RWPE2 (cell line): Measurements from ENCODE around the gene TFDP3.

Experiments
- ATAC-seq: fragments of 200-7000 bp; cut with Tn5 transposase; 3 replicates; pipeline ENCODE4 v1.9.1; 2021; ENCODE audit warnings: low read depth
- DNase-seq: peaks from one replicate; pipeline ENCODE4 v3.0.0-alpha.2; 2020; ENCODE audit warnings: low spot score
- H3K27ac ChIP-seq: fragments of 450-650 bp; 2 replicates; pipeline ENCODE4 v1.5.1; 2017; ENCODE audit warnings: mild to moderate bottlenecking; ENCODE audit not compliant: poor library complexity, severe bottlenecking
- H3K27me3 ChIP-seq: fragments of 250-450 bp; sonication (Bioruptor Pico); 2 replicates; pipeline ENCODE4 v1.5.1; 2021; ENCODE audit warnings: mild to moderate bottlenecking, moderate library complexity; ENCODE audit not compliant: insufficient read depth, poor library complexity, severe bottlenecking
- H3K36me3 ChIP-seq: fragments of 250-450 bp; sonication (Bioruptor Pico); 2 replicates; pipeline ENCODE4 v1.5.1; 2020; ENCODE audit warnings: low read depth, mild to moderate bottlenecking, moderate library complexity
- H3K4me1 ChIP-seq: fragments of 250-450 bp; sonication (Bioruptor Pico); 2 replicates; pipeline ENCODE4 v1.5.1; 2021; ENCODE audit warnings: mild to moderate bottlenecking, moderate library complexity; ENCODE audit not compliant: insufficient read depth, poor library complexity, severe bottlenecking
- H3K4me3 ChIP-seq: fragments of 250-450 bp; sonication (Bioruptor Pico); 2 replicates; pipeline ENCODE4 v1.5.1; 2021; ENCODE audit warnings: mild to moderate bottlenecking, moderate library complexity; ENCODE audit not compliant: severe bottlenecking
- H3K9me3 ChIP-seq: fragments of 250-450 bp; sonication (Bioruptor Pico); 2 replicates; pipeline ENCODE4 v1.5.1; 2021; ENCODE audit warnings: mild to moderate bottlenecking, moderate library complexity; ENCODE audit not compliant: severe bottlenecking
- TF ChIP-seq, protein P1 (sequence below): fragments of 450-650 bp; IDR thresholded peaks from one replicate; pipeline ENCODE4 v1.5.1; 2017; ENCODE audit warnings: mild to moderate bottlenecking, moderate library complexity; ENCODE audit not compliant: poor library complexity, severe bottlenecking

Gene TFDP3

DNA sequence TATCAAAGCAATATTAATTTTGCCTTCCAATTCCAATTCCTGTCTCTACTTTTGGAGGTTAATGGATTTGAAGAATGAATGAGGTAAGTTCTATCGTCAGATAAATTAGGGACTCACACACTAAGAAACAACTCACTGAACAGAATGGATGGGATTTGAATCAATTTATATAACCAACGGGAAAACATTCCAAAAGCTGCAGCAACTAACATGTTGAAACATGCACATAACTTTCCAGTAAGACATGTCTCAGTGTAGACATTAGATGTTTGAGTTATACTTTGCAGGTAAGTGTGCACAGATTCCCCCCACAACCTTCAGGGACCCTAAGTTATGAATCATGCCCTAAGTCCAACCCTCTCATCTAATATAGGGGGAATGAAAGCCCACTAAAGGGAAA, 34.3 kb downstream of the TFDP3 start:
- ATAC-seq = no peak
- H3K36me3 ChIP-seq = no peaks in the 10 kb centered on the region
- TF ChIP-seq, protein P1, sequence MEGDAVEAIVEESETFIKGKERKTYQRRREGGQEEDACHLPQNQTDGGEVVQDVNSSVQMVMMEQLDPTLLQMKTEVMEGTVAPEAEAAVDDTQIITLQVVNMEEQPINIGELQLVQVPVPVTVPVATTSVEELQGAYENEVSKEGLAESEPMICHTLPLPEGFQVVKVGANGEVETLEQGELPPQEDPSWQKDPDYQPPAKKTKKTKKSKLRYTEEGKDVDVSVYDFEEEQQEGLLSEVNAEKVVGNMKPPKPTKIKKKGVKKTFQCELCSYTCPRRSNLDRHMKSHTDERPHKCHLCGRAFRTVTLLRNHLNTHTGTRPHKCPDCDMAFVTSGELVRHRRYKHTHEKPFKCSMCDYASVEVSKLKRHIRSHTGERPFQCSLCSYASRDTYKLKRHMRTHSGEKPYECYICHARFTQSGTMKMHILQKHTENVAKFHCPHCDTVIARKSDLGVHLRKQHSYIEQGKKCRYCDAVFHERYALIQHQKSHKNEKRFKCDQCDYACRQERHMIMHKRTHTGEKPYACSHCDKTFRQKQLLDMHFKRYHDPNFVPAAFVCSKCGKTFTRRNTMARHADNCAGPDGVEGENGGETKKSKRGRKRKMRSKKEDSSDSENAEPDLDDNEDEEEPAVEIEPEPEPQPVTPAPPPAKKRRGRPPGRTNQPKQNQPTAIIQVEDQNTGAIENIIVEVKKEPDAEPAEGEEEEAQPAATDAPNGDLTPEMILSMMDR = no peak
- no peaks in the 10 kb centered on the region for H3K27me3 ChIP-seq
- no peaks in the 10 kb centered on the region for H3K9me3 ChIP-seq
- no peak for DNase-seq
- no peaks in the 10 kb centered on the region for H3K4me1 ChIP-seq
- no peak overlapping the region for H3K4me3 ChIP-seq
- no peak overlapping the region for H3K27ac ChIP-seq

GRCh38 chrX:133179500-133179899, 38.7 kb downstream of the TFDP3 start:
- no peak overlapping the region for H3K4me3 ChIP-seq
- H3K27me3 ChIP-seq = no peaks in the 10 kb centered on the region
- ATAC-seq = no peak
- H3K36me3 ChIP-seq = no peaks in the 10 kb centered on the region
- TF ChIP-seq, protein P1 = no peak
- no peaks in the 10 kb centered on the region for H3K4me1 ChIP-seq
- H3K9me3 ChIP-seq = no peaks in the 10 kb centered on the region
- DNase-seq = no peak
- H3K27ac ChIP-seq = no peak overlapping the region

DNA sequence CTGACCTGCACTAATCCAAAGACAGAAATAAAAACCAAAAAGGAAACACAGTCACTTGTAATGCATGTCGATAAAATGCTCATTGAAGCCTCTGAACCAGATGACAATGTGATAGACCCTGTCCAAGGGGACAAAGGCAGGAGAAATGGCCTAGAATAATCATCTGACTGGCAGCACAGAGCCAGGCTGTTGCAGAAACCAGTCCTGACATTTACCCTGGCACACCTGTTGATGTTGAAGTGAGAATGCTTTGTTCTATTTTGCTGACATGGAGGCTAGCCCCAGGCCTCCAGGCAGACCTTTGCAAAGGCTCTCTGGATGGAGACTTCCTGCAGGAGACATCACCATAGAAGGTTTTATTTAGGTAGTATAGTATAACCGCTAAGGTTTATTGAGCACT, 41.0 kb downstream of the TFDP3 start:
- DNase-seq = no peak
- no peak for ATAC-seq
- no peaks in the 10 kb centered on the region for H3K27me3 ChIP-seq

DNA sequence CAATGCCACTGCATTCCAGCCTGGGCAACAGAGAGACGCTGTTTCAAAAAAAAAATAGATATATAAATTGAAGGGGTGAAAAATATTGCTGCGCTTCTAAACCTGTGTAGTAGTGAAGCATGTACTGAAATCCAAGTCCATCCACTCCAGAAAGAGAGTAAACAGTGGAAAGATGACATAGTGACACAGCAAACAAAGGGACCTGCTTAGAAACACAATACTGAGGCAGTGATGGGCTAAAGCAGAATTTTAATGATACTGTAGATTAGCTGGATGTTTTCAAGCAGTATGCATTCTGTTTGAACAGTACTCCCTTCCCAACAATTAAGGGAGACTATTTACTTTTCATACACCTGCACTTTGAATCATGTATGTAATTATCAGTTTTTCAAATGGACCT, 42.5 kb downstream of the TFDP3 start:
- DNase-seq (no peak), ATAC-seq (no peak)
- TF ChIP-seq, protein P1 = no peak

More for the DNA sequence above, 41.0 kb downstream of the TFDP3 start:
- TF ChIP-seq, protein P1 = no peak
- Histone ChIP-seq H3K36me3 (no peaks in the 10 kb centered on the region), H3K4me3 (no peak overlapping the region), H3K4me1 (no peaks in the 10 kb centered on the region), H3K27ac (no peak overlapping the region), H3K9me3 (no peaks in the 10 kb centered on the region)

DNA sequence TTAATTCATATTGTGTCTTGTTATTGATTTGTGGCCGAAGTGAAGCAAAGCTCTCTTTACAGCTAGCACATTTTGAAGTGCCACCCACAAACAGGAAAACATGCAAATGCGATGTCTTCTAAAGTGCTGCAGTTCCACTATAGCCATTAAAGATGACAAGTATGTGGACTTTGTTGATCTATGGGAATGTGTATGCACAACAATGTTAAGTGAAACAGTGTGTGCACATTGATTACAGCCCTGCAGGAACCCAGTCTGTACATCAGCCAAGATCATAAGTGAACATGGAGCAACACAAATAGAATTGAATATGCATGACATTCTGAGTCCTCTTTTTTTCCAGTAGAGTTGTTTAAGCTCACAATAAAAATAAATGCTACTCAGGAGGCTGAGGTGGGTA, 43.0 kb downstream of the TFDP3 start:
- Histone ChIP-seq H3K9me3 (no peaks in the 10 kb centered on the region), H3K4me3 (no peak overlapping the region), H3K36me3 (no peaks in the 10 kb centered on the region), H3K27ac (no peak overlapping the region), H3K27me3 (no peaks in the 10 kb centered on the region), H3K4me1 (no peaks in the 10 kb centered on the region)
- TF ChIP-seq, protein P1 = no peak
- ATAC-seq = no peak
- no peak for DNase-seq

More for the DNA sequence above, 42.5 kb downstream of the TFDP3 start:
- H3K36me3 ChIP-seq = no peaks in the 10 kb centered on the region
- H3K9me3 ChIP-seq = no peaks in the 10 kb centered on the region
- no peak overlapping the region for H3K27ac ChIP-seq
- H3K4me3 ChIP-seq = no peak overlapping the region
- no peaks in the 10 kb centered on the region for H3K27me3 ChIP-seq
- H3K4me1 ChIP-seq = no peaks in the 10 kb centered on the region
